Glutamatergic neuron (in vitro differentiated cells): ENCODE results near the gene USH2A. TPM values are rescaled to one million over a fixed set of nuclear protein-coding genes. Genes with fewer than 3 reads are reported as not detected.

Source experiments
- DNase-seq: peaks from one replicate; pipeline ENCODE4 v3.0.0; 2022
- H3K27ac Mint-ChIP-seq: one replicate; pipeline ENCODE4 v1.8.0; 2020; ENCODE audit warnings: mild to moderate bottlenecking, mixed read lengths, inconsistent platforms; ENCODE audit not compliant: unreplicated experiment
- H3K27me3 Mint-ChIP-seq: one replicate; pipeline ENCODE4 v1.8.0; 2020; ENCODE audit warnings: mild to moderate bottlenecking, moderate library complexity, mixed read lengths, inconsistent platforms; ENCODE audit not compliant: unreplicated experiment
- H3K36me3 Mint-ChIP-seq: one replicate; pipeline ENCODE4 v1.8.0; 2020; ENCODE audit warnings: mild to moderate bottlenecking, mixed read lengths, inconsistent platforms; ENCODE audit not compliant: unreplicated experiment
- H3K4me1 Mint-ChIP-seq: one replicate; pipeline ENCODE4 v1.8.0; 2020; ENCODE audit warnings: mild to moderate bottlenecking, low read depth, mixed read lengths, inconsistent platforms; ENCODE audit not compliant: unreplicated experiment
- H3K4me3 Mint-ChIP-seq: one replicate; pipeline ENCODE4 v1.8.0; 2020; ENCODE audit warnings: mild to moderate bottlenecking, mixed read lengths, inconsistent platforms; ENCODE audit not compliant: unreplicated experiment
- H3K9me3 Mint-ChIP-seq: one replicate; pipeline ENCODE4 v1.8.0; 2020; ENCODE audit warnings: mild to moderate bottlenecking, moderate library complexity, mixed read lengths, inconsistent platforms; ENCODE audit not compliant: unreplicated experiment
- CTCF ChIP-seq: fragments of 200-600 bp; sonication (generic); IDR thresholded peaks from one replicate; pipeline ENCODE4 v1.5.0; 2021; ENCODE audit not compliant: partially characterized antibody, unreplicated experiment
- total RNA-seq: library from RNA; stranded (reverse); fragmentation: NEBNext Ultra II Directional; extraction: Animal tissue kit (Norgen Biotek cat#: 25700); gene quantifications from one replicate; pipeline ENCODE4 v1.2.1, GENCODE V29; 2021; ENCODE audit not compliant: unreplicated experiment

Gene USH2A
- total RNA-seq, 1 donor from 2014 or later: not detected

- H3K4me1 Mint-ChIP-seq: peaks cover 4% of the 10 kb centered on the region
- peak; percentile 25 for DNase-seq
- H3K36me3 Mint-ChIP-seq: no peaks in the 10 kb centered on the region
Measured at GRCh38 chr1:215710036-215710898, 713.0 kb downstream of the USH2A start.

GRCh38 chr1:215704089-215704860 lies 719.0 kb downstream of the USH2A start:
- no peak overlapping the region for H3K27ac Mint-ChIP-seq
- H3K36me3 Mint-ChIP-seq: no peaks in the 10 kb centered on the region
- H3K4me1 Mint-ChIP-seq: no peaks in the 10 kb centered on the region
- DNase-seq: no peak
- peaks cover 7% of the 10 kb centered on the region for H3K9me3 Mint-ChIP-seq
- no peak overlapping the region for H3K4me3 Mint-ChIP-seq
- H3K27me3 Mint-ChIP-seq: no peaks in the 10 kb centered on the region
- no peak for TF ChIP-seq CTCF

More at GRCh38 chr1:215710036-215710898, 713.0 kb downstream of the USH2A start:
- Mint-ChIP-seq H3K9me3 (peaks cover 2% of the 10 kb centered on the region), H3K27me3 (no peaks in the 10 kb centered on the region), H3K27ac (no peak overlapping the region), H3K4me3 (no peak overlapping the region)
- TF ChIP-seq CTCF: peak; percentile 84

- no peak overlapping the region for H3K4me3 Mint-ChIP-seq
- H3K4me1 Mint-ChIP-seq: no peaks in the 10 kb centered on the region
- no peaks in the 10 kb centered on the region for H3K27me3 Mint-ChIP-seq
- no peaks in the 10 kb centered on the region for H3K9me3 Mint-ChIP-seq
- no peaks in the 10 kb centered on the region for H3K36me3 Mint-ChIP-seq
- H3K27ac Mint-ChIP-seq: no peak overlapping the region
- no peak for DNase-seq
- TF ChIP-seq CTCF: no peak
Measured at GRCh38 chr1:215682232-215682631, 741.0 kb downstream of the USH2A start.

DNA sequence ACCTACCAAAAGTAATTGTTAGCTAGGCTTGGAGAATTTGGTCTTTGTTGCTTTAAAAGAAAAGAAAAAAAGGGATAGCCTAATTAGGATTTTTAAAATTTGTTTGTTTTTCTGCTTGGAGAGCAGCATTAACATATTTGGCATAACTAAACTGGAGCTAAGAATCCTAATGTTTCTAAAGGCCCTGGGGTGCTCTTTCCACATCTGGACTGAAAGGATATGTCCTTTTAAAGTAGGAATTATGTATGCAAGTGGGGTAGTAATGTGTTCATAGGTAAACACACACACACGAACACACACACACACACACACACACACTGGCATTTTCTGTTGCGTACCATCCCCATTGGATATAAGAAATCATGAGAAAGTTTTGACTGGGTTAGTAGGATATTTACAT lies 742.2 kb downstream of the USH2A start:
- no peaks in the 10 kb centered on the region for H3K4me1 Mint-ChIP-seq
- H3K27ac Mint-ChIP-seq: no peak overlapping the region
- no peaks in the 10 kb centered on the region for H3K9me3 Mint-ChIP-seq
- TF ChIP-seq CTCF: no peak
- no peaks in the 10 kb centered on the region for H3K27me3 Mint-ChIP-seq
- no peak overlapping the region for H3K4me3 Mint-ChIP-seq
- DNase-seq: no peak
- no peaks in the 10 kb centered on the region for H3K36me3 Mint-ChIP-seq
